ENCODE data around the gene CPLANE1. TPM values are rescaled to one million over a fixed set of nuclear protein-coding genes. Genes with fewer than 3 reads are reported as not detected.

The CPLANE1 gene
- total and polyA plus RNA-seq, 2 of the 4 experiments (the other 2 are of a cell fraction) = 4.4 to 17.9 TPM

GRCh38 chr5:37189355-37189754, 59.8 kb downstream of the CPLANE1 start:
- H3K9me3 ChIP-seq (ENCODE audit: control insufficient read depth, insufficient read depth, low read length) = no peaks in the 10 kb centered on the region
- H4K5ac ChIP-seq (ENCODE audit: low read depth, low read length) = no peak overlapping the region
- no peak overlapping the region for H3K14ac ChIP-seq (replicated peaks; ENCODE audit: low read depth, low read length)
- H2BK20ac ChIP-seq (ENCODE audit: low read depth, low read length) = no peak overlapping the region
- DNase-seq = peak; percentile 33
- no peak overlapping the region for H4K91ac ChIP-seq (ENCODE audit: insufficient read depth, low read depth, low read length)
- H3K27me3 ChIP-seq (ENCODE audit: control insufficient read depth, insufficient read depth, low read length) = no peaks in the 10 kb centered on the region
- no peak overlapping the region for H2AK9ac ChIP-seq (replicated peaks; ENCODE audit: low read depth, low read length, poor library complexity)
- TF ChIP-seq RCOR1 (IDR thresholded peaks at IDR 0.05; ENCODE audit: insufficient replicate concordance, low read length) (no peak), POLR2A (IDR thresholded peaks at IDR 0.05; ENCODE audit: low read depth, low read length) (no peak), CEBPB (IDR thresholded peaks at IDR 0.05; ENCODE audit: low read depth, low read length) (no peak), RFX5 (IDR thresholded peaks at IDR 0.05; ENCODE audit: low read depth, low read length) (no peak), CHD1 (IDR thresholded peaks at IDR 0.05; ENCODE audit: low read depth, low read length) (no peak), RAD21 (IDR thresholded peaks at IDR 0.05; ENCODE audit: low read length) (no peak), MXI1 (IDR thresholded peaks at IDR 0.05; ENCODE audit: borderline replicate concordance, low read depth, low read length) (no peak), CTCF (conservative IDR thresholded peaks at IDR 0.05; ENCODE audit: low read depth, low read length) (no peak), FOS (IDR thresholded peaks at IDR 0.05; ENCODE audit: low read depth, low read length) (no peak), MAFK (IDR thresholded peaks at IDR 0.05; ENCODE audit: low read depth, low read length) (no peak), BHLHE40 (IDR thresholded peaks at IDR 0.05; ENCODE audit: low read depth, low read length) (no peak), ELK1 (IDR thresholded peaks at IDR 0.05; ENCODE audit: borderline replicate concordance, low read depth, low read length) (no peak)
- H2BK15ac ChIP-seq (ENCODE audit: low read depth, low read length) = no peak overlapping the region
- ATAC-seq (ENCODE audit: low read depth) = peak; percentile 51; the same call in 1 of the 2 replicates
- no peak overlapping the region for H3K4me3 ChIP-seq (ENCODE audit: insufficient read depth, low read depth, low read length)
- no peak overlapping the region for H3K18ac ChIP-seq (ENCODE audit: low read depth, low read length)
- no peaks in the 10 kb centered on the region for H3K79me1 ChIP-seq (ENCODE audit: low read depth in 1 of 2, low read length in 2 of 2)
- no peak overlapping the region for H4K8ac ChIP-seq (ENCODE audit: low read depth in 2 of 2, low read length in 2 of 2)
- no peak overlapping the region for H3K9ac ChIP-seq (ENCODE audit: low read depth, low read length)
- no peak overlapping the region for H2AFZ ChIP-seq (replicated peaks; ENCODE audit: low read length, poor library complexity)
- no peak overlapping the region for H3K27ac ChIP-seq (ENCODE audit: insufficient read depth, low read length)
- no peak overlapping the region for H3K56ac ChIP-seq (ENCODE audit: extremely low read depth, insufficient read depth, low read length)
- POLR2A ChIA-PET (ENCODE audit: unreplicated experiment) = no interaction called here
- intact Hi-C loops (cut with micrococcal nuclease) (no loop called here), dilution Hi-C loops (cut with HindIII; ENCODE audit: low sequenced_read_pairs, unreplicated experiment) (no loop called here), in situ Hi-C loops (cut with MboI; ENCODE audit: low sequenced_read_pairs) (no loop called here)
- CTCF ChIA-PET = no interaction called here
- H2AK5ac ChIP-seq (ENCODE audit: low read depth, low read length) = no peak overlapping the region
- no peaks in the 10 kb centered on the region; the same call in 1 of the 2 replicates for H3K4me1 ChIP-seq (ENCODE audit: control insufficient read depth, insufficient read depth, low read length)
- no peak overlapping the region for H2BK5ac ChIP-seq (ENCODE audit: low read depth, low read length, poor library complexity, severe bottlenecking)
- no peaks in the 10 kb centered on the region for H4K20me1 ChIP-seq (ENCODE audit: insufficient read depth, low read length)
- no TSS peak for BruUV-seq (replicated peaks)
- H3K4me2 ChIP-seq (ENCODE audit: low read depth, low read length) = no peak overlapping the region
- no CpG with 5 or more reads among the region's 4 CpGs for WGBS, 2 experiments (ENCODE audit: extremely low coverage in 2 of 2, insufficient read length in 1 of 2)
- H3K9me1 ChIP-seq (ENCODE audit: insufficient read depth, low read length) = no peaks in the 10 kb centered on the region
- peaks cover 12% of the 10 kb centered on the region for H3K36me3 ChIP-seq (ENCODE audit: control insufficient read depth, insufficient read depth, low read length)
- H3K4ac ChIP-seq (ENCODE audit: low read depth, low read length) = no peak overlapping the region
- H2BK120ac ChIP-seq (ENCODE audit: low read depth, low read length) = no peak overlapping the region
- no peak overlapping the region for H3K23ac ChIP-seq (ENCODE audit: low read depth, low read length)
